ENCODE measurements around the gene FRG2B.
"Not testable (repeated sequence)": the region's sequence is repeated elsewhere in the genome, so short reads cannot be mapped to it uniquely, and the experiment has no call there.

Gene FRG2B

GRCh38 chr10:133600657-133601056 is 25.9 kb downstream of the FRG2B start:
- FAIRE-seq (no peak), DNase-seq (ENCODE audit: insufficient read length, low spot score) (no peak)
- TF ChIP-seq, protein P1, sequence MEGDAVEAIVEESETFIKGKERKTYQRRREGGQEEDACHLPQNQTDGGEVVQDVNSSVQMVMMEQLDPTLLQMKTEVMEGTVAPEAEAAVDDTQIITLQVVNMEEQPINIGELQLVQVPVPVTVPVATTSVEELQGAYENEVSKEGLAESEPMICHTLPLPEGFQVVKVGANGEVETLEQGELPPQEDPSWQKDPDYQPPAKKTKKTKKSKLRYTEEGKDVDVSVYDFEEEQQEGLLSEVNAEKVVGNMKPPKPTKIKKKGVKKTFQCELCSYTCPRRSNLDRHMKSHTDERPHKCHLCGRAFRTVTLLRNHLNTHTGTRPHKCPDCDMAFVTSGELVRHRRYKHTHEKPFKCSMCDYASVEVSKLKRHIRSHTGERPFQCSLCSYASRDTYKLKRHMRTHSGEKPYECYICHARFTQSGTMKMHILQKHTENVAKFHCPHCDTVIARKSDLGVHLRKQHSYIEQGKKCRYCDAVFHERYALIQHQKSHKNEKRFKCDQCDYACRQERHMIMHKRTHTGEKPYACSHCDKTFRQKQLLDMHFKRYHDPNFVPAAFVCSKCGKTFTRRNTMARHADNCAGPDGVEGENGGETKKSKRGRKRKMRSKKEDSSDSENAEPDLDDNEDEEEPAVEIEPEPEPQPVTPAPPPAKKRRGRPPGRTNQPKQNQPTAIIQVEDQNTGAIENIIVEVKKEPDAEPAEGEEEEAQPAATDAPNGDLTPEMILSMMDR (IDR thresholded peaks at IDR 0.05; ENCODE audit: insufficient read depth, missing control alignments), result no peak

DNA sequence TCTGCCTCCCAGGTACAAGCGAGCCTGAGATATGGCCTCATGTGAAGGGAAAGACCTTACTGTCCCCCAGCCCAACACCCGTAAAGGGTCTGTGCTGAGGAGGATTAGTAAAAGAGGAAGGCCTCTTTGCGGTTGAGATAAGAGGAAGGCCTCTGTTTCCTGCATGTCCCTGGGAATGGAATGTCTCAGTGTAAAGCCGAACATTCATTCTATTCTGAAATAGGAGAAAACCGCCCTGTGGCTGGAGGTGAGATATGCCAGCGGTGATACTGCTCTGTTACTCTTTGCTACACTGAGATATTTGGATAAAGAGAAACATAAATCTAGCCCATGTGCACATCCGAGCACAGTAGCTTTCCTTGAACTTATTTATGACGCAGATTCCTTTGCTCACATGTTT is 26.7 kb downstream of the FRG2B start:
- FAIRE-seq, result not testable (repeated sequence)

GRCh38 chr10:133592716-133593115 is 33.9 kb downstream of the FRG2B start:
- FAIRE-seq, result no peak
- DNase-seq (ENCODE audit: insufficient read length, low spot score), result no peak

More for the DNA sequence above, 26.7 kb downstream of the FRG2B start:
- not testable (repeated sequence) for DNase-seq (ENCODE audit: insufficient read length, low spot score)

DNA sequence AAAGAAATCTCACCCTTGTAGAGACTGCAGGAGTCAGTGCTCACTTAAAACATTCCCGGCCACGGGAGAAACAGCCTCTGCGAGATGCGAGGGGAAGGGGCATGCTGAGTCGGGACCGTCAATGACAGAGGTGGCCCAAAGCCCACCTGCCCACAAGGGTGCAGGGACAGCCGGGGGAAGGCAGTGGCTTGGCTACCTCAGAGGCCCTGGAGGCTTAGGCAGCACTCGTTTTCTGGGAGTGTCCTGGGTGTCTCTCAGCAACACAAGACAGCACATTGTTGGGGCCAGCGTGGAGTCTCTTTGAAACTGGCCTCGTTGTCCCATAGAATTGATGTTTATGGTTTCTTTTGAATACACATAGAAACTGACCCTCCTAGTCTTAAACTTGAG is 35.6 kb downstream of the FRG2B start:
- no peak for FAIRE-seq
- TF ChIP-seq, protein P1 (IDR thresholded peaks at IDR 0.05; ENCODE audit: insufficient read depth, missing control alignments), result no peak

More at GRCh38 chr10:133592716-133593115, 33.9 kb downstream of the FRG2B start:
- TF ChIP-seq, protein P1 (IDR thresholded peaks at IDR 0.05; ENCODE audit: insufficient read depth, missing control alignments), result no peak

GRCh38 chr10:133590226-133590969 is 36.2 kb downstream of the FRG2B start:
- TF ChIP-seq, protein P1 (IDR thresholded peaks at IDR 0.05; ENCODE audit: insufficient read depth, missing control alignments), result no peak
- FAIRE-seq, result no peak
- DNase-seq (ENCODE audit: insufficient read length, low spot score), result no peak

More for the DNA sequence above, 35.6 kb downstream of the FRG2B start:
- no peak for DNase-seq (ENCODE audit: insufficient read length, low spot score)

GRCh38 chr10:133577037-133577436 is 49.6 kb downstream of the FRG2B start:
- DNase-seq (ENCODE audit: insufficient read length, low spot score); FAIRE-seq: not testable (repeated sequence)
